Fibroblast of lung (primary cell): Measurements from ENCODE around the gene ZBTB14.

Experiments used
- CTCF ChIP-seq, 2 donors: IDR thresholded peaks in 1 of 2; conservative IDR thresholded peaks in 1 of 2; 1 replicate in 1 of 2; 2 replicates in 1 of 2; pipeline ENCODE4 v1.5.1; 2011 to 2012; ENCODE audit warnings: low read length in 2 of 2, control low read depth in 1 of 2, inconsistent platforms in 1 of 2, low read depth in 1 of 2, mild to moderate bottlenecking in 1 of 2
- EZH2 ChIP-seq: IDR thresholded peaks from 2 replicates; pipeline ENCODE4 v1.5.1; 2012; ENCODE audit warnings: low read length, control low read depth, mild to moderate bottlenecking; ENCODE audit errors: missing control alignments

GRCh38 chr18:5305835-5306234 lies 10.3 kb upstream of the ZBTB14 start:
- TF ChIP-seq CTCF (conservative IDR thresholded peaks at IDR 0.05 in 1 of 2, IDR thresholded peaks at IDR 0.05 in 1 of 2; ENCODE audit: low read depth in 1 of 2, low read length in 2 of 2): no peak
- TF ChIP-seq EZH2: no peak
